ENCODE results near the gene ABLIM1.

ABLIM1 gene

DNA sequence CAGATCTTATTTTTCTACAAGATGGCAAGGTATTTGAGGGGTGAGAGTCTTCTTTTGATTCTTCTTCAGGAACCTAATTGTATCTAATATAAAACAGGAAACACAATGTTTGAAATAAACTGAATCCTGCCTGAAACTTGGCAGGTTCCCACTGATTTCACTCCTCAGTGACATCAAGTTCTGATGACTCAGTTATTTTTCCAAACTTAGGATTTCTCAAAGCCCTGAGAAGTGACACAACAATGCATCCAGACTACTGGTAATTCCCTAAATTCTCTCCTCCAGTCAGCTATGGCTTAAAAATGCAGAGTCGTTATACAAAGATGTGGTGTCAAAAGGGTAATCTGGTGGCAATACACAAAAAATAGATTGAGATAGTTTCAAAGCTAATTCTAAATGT, 80.9 kb downstream of the ABLIM1 start:
- DNase-seq (ENCODE audit: low read depth in 2 of 2): no peak

DNA sequence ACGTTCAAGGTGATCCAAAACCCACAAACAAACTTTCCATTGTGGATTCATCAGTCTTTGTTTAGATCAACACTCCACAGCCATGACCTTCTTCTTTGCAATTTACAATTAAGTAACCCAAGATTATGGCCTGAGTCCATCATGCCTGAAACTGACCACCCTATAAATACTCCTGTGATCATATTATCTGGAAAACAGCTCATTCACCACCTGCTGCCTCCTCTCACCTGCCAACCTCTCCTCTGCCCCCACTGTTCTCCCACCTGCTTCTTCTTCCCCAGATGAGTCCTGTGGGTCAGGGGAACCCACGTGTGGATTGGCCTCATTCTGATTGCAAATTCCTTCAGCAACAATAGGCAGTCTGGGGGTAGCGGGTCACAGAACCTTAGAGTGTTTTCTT, 81.4 kb downstream of the ABLIM1 start:
- no peak for DNase-seq (ENCODE audit: low read depth in 2 of 2)

DNA sequence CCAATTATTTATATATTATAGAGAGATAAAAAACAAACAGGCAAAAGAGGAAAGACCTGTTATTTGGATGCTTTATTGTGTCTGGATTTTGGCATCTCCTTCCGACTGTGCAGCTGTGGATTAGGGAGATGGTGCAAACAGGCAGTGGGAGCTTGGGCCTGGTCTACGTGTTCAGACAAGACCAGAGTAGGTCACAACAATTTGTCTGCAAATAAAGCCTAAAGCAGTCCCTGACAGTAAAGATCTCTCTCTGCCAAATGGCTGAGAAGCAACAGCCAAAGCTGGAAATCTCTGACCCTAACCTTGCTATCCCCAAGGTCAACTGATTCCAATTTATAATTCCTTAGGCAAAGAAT, 82.0 kb downstream of the ABLIM1 start:
- DNase-seq (ENCODE audit: low read depth in 2 of 2): no peak

DNA sequence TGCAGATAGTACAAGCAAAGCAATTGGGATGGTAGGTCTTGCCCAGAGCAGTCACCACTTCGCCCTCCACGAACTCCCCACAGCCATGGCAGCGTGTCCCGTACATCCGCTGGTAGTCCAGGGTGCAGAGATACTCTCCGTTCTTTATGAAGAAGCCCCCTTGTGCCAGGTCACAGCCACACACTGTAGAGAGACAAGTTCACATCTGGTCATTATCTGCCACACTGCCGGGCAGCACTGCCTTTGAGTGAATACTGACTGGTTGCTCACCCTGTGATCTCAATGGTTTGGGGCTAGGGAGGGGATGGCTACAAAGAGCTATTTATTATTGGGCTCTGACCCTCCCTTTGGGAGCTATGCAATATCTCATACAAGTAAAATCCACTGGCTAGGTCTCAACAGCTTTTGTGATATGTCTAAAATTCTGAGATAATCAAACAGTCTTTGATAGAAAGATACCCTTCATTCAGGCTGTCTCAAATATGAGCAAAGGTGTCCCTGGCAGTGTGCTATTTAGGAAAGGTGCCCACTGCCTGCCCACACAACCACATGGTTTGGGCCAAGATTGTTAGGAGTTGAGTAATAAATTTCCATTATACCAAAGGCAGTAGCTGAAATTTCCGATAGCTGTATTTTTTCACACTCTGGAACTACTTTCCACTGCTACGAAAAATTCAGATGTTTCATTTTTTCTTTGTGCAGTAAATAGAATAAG, 82.5 kb downstream of the ABLIM1 start:
- no peak for DNase-seq (ENCODE audit: low read depth in 2 of 2)

DNA sequence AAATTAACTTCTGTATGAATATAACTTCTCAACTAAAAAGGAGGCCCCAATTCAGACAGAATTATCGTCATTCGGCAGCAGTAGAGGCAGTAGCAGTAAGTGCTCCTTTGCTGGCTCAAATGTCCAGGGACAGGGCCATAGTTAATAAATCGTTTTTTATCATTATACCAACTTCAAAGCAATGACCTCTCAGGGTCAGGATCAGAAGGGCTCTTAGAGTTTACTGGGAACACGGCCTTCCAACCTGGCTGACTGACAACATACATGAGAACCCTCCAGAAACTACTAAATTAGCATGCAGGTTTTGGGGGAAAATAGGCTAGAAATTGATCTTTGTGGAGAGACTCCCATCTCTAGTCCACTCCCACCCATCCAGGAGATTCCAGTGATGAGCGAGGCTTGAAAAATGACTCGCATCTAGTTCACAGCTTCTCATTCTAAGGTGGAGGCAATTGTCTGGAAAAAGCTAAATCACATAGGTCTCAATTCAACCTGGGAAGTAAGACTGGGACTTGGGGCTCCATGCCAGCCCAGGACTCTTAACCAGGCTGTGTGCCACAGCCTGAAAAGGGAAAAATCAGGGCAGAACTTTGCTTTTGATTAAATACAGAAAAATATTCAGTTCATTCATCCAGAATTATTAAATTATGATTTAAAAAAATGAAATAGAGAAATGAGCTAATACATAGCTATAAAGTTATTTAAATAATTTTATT, 84.6 kb downstream of the ABLIM1 start:
- DNase-seq (ENCODE audit: low read depth in 2 of 2): no peak

DNA sequence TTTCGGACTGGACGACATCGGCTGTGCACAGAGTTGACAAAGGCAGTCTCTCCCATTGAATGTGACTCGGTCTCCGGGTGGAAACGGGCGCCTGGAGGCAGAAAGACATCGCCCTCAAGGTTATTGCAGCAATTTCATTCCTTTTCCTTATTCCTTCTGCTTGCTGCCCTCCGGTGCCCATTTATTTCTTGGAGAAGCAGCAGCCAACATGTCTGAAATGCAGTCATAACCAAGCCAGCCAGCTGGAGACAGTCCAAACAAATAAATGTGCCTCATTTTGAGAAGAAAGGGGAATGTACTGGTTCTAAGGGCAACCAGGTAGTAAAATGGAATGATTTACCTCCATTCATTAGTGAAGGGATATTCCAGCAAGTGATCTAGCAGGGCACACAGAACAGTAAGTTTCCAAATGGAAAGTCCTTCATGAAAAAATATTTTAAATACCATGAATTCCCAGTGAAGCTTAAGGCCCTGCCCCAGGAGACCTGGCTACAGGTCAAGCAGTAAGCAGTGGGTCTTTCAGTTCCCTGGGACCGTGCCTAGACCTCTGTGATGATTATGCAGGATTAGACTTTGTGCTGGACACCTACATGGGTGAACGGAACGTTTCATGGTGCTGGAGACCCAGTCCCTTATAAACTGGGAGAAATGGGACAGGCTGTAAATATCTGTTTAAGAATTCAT, 86.6 kb downstream of the ABLIM1 start:
- no peak for DNase-seq (ENCODE audit: low read depth in 2 of 2)

DNA sequence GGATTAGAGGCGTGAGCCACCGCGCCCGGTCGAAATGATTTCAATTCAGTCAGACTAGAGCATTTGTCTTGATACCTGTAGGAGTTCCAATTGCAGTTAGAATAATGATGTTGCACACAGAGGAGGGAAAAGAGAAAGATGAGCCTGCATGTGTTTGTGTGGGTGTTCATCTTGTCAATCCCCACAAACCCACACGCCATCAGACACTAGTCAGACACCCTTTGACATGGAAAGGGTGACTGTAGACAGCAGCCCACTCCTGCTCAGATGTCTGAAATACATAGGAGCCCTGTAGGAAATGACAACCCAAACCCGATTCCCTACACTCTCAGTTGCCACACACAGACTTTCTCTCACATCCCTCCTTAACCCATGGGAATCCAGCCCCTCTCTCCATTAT, 92.0 kb downstream of the ABLIM1 start:
- no peak for DNase-seq (ENCODE audit: low read depth in 2 of 2)

DNA sequence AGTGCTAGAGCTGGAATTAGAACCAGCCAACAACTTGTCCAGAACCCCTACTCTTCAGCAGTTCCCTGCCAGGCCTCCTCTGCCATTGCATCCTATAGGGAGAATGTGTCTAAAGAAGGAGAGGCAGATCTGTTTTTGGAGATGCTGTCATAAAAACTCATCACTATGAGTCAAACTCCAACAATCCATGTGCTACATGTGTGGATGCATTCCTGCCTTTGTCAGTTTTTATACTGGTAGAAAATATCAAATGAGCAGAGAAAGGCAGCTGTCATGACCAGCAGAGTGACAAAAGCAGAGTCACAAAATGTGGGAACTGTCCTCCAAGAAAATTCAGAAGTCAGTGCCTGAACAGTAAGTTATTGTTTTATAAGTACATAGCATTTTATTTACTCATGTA, 93.0 kb downstream of the ABLIM1 start:
- no peak for DNase-seq (ENCODE audit: low read depth in 2 of 2)

DNA sequence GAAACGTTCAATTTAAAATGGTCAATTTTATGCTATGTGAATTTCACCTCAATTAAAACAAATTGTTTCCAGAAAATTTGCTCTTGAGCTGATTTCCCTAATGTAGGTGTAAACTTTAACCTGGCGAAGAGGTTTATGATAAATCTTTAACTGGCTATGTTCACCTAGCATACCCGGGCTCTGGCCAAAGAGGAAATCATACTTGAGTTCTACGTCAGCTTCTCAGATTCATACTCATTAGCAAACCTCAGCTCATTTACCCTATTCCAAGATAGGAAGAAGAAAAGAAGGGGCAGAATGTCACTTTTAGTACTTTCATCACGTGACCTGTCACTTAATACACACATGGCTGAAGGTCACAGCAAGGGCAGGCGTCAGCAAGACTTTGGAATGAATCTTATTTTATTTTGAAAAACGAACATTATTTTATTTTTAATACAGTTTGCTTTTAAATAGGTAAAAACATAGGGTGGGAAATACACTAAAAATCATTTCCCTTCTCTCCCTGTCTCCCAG, 97.0 kb downstream of the ABLIM1 start:
- no peak for DNase-seq (ENCODE audit: low read depth in 2 of 2)

DNA sequence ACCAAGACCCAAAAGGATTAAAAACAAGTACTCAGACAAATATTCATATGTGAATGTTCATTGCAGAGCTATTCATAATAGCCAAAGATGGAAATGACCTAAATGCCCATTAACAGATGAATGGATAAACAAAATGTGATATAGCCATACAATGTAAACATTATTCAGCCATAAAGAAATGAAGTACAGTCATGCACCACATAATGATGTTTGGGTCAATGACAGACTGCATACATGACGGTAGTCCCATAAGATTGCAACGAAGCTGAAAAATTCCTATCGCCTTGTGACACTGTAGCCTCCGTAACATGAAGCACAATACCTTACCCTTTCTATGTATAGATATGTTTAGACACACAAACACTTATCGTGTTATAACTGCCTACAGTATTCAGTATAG, 97.9 kb downstream of the ABLIM1 start:
- no peak for DNase-seq (ENCODE audit: low read depth in 2 of 2)

DNA sequence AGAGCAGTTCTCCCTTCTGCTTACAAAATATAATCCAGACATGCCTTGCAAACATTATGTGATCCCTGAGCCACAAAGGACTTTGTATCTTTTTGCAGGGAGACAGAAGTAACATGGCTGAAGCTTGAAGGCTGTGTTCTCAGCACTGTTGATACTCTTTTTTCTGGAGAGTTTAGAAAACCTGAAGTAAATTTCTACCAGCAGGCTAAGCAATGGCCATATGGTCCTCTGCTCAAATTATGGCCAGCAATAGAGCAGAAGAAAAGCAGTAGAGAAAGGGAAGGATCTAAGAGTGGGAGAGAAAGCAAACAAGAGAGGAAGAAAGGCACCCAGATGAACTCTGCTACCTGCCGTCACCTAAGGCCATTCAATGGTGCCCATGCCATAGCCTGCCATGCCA, 98.4 kb downstream of the ABLIM1 start:
- no peak for DNase-seq (ENCODE audit: low read depth in 2 of 2)

DNA sequence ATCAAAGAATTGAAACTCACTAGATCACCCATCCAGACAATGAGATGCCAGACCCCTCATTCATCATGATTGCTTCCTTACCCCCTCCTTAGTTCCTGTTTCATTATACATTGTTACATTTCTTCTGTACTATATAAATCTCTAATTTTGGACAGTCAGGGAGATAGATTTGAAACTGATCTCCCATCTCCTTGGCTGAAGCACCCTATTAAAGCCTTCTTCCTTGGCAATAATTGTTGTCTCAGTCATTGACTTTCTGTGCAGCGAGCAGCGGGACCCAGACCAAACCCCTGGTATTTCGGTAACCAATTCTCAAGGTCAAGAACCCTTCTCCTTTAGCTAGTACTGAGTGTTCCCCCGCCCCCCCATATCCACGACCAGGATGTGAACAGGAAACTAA, 100.2 kb downstream of the ABLIM1 start:
- DNase-seq (ENCODE audit: low read depth in 2 of 2): no peak

DNA sequence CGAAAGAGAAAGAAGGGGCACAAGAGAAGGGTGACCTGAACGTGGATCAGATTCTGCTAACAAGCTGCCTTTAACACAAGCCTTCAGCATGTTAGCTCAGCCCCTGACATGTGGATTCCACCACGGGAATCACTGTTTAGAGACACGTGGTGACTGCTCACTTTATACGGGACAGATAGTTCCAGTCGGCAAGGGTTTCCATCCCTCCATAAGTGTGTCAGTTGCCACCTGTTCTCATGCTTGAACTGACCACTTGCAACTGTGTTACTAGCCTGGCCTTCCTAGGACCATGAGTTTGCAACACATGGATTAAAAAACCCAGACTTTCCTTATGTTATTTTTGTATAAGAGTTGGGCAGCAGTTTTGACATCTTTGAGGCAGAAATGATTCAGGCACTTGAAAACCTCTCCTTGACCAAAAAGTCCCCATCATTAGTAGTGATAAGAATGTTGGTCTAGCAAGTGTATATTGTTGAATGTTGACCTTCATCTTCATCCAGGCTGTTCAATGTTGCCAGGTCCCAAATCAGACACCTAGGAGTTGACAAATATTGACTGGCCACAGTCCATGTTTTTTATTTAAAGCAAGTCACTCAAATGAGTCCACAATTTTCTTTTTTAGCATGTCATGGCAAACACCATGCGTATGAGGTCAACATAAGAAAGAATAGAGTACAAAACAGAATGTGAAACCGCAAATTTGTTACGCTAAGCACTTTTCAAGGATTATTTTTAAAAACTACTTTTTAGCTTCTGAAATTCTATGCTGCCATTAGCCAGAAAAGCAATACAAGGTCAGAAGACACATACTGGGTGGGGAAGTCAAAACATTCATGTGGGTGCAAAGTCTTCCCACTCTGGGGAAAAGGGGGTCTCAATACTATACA, 101.6 kb downstream of the ABLIM1 start:
- no peak for DNase-seq (ENCODE audit: low read depth in 2 of 2)

DNA sequence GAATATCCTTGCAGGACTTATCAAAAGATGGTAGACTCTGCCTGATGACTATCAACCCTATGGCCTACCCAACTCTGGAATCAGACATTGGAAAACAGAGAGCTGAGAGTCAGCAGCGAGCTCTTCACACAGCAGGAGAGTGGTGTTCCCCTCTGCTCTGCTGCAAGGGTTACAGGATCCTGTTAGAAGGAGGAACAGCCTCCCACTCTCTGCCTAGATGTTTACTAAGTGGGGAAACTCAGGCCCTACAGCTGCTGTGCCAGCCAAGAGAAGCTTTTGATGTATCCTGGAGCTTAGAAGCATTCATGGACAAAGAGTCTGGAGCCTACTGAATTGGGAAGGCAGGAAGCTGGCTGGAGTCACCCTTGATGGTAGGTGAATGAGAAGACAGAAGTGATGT, 104.6 kb downstream of the ABLIM1 start:
- no peak for DNase-seq (ENCODE audit: low read depth in 2 of 2)

DNA sequence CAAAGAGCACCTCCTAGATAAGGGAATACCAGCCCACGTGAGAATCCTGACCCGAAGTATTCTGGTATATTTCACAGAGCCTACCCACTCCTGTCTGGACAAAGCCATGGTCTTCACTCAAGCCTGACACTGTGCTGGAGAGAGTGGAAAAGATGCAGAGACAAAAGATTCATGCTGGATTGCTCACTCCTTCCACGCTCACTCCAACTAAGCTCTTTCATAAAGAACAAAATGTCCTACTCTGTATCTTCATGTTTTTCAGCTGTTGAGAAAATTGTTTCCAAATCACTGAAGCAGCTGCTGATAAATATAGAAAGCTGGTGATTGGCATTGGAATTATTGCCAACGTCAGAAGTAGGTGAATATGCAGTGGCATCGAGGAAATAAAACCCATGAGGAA, 106.0 kb downstream of the ABLIM1 start:
- DNase-seq (ENCODE audit: low read depth in 2 of 2): no peak

DNA sequence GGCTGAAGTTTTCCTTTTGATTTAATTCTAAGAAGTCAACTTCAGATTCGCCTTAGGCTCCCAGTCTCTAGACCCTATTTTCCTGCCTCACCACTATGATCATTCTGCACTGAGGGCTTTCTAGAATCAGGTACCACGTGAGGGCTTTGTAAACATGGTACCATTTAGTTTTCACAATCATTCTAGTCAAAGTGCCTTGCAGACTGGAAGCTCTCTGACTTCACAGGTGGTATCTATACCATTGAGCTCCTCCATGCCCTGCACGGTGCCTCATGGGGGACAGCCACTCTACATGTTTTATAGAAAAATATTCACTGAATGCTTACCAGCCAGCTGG, 106.5 kb downstream of the ABLIM1 start:
- DNase-seq (ENCODE audit: low read depth in 2 of 2): no peak

DNA sequence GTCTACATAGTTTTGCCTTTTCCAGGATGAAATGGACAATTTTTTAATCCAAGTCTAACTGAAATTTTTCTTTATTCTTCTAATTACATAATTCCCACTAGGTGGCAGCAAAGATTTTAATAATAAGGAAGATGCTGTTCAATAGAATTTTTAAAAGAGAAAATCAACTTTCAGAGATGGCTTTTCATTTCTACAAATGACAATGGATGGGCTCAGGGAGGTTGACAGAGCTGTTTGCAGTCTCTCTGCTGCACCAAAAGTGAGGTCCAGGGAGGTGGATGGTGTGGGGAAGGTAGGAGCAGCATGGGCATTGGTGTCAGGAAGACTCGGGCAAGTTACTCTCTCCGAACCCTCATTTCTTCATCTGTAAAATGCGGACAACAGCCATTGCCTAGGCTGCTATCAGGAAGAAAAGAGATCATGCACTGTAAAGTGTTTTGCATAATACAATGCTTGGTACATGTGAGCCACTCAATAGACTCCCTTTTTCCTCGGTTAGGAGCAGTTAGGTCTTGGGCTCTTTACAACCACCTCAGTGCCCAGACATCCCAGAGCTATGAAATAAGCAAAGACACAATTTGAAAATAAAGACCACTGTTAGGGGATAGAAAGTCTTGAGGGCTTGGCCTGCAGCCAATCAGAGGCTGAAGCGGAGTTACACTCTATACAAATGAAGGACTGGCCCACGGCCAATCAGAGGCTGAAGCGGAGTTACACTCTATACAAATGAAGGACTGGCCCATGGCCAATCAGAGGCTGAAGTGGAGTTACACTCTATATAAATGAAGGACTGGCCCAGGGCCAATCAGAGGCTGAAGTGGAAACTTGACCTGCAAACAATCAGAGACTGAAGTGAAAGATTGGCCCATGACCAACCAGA, 107.1 kb downstream of the ABLIM1 start:
- DNase-seq (ENCODE audit: low read depth in 2 of 2): no peak

DNA sequence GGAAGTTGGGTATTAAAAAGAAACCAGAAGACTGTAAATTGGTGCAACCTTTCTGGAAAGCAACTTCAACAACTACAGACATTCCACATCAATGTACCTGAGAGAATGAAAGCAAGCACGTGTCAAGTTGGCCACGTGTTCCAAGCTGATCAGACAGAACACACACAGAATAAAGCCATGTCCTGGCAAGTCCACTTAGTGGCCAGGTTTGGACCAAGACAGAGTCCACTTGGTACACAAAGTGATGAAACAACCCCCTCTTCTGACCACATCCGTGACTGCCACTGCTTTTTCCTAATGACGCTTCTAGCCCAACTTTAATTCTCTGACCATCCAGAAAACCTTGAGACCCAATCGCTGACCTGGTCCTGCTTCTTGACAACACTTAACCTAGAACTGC, 109.4 kb downstream of the ABLIM1 start:
- no peak for DNase-seq (ENCODE audit: low read depth in 2 of 2)

DNA sequence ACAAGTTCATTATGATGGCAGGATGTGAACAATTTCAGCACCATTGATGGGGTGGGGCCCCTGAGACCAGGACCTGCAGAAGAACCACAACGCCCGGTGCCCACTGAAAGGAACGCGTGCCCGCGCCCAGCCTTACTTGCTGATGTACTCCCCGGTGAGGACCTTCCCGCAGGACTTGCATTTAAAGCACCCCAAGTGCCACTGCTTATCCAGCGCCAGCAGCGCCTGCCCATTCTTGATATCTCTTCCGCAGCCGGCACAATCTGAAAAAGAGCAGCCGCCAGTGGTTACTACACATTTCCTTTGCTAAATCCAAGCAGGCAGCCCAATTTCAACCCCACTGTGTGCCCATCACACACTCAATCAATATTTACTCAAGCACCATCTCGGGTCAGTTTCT, 110.6 kb downstream of the ABLIM1 start:
- DNase-seq (ENCODE audit: low read depth in 2 of 2): no peak

DNA sequence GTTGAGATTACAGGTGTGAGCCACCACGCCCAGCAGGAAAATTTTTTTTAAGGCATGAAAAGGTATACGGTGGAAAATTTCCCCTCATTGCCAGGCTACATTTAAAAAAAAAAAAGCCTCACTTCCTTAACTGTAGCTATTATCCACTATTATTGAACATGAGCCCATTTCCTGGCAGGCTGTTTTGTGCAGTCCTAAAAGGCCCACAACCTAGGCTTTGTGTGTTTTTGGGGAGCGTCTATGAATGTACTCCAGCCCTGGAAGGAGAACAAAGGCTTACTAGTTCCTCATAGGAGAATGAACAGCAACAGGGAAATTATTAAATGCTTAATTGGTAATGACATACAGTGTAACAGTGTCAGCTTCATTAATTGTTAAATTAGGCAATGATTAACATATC, 111.0 kb downstream of the ABLIM1 start:
- no peak for DNase-seq (ENCODE audit: low read depth in 2 of 2)

DNA sequence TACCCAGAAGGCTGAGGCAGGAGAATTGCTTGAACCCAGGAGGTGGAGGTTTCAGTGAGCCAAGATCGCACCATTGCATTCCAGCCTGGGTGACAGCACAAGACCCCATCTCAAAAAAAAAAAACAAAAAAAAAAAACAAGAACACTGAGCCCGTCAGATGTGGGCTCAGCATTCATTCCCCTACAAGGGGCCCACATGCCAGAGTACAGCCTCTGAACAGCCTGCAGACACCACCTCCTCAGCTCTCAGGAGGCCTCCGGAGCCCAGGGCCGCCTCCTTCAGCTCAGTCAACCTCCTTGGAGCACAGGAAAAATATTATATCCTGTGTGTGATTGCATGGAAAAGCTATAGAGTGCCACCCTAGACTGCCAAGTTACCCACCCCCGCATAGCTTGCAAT, 112.3 kb downstream of the ABLIM1 start:
- DNase-seq (ENCODE audit: low read depth in 2 of 2): no peak
